ENCODE measurements around the gene SLC25A21. TPM values are rescaled to one million over a fixed set of nuclear protein-coding genes. Genes with fewer than 3 reads are reported as not detected.
"Not testable (repeated sequence)": the region's sequence is repeated elsewhere in the genome, so short reads cannot be mapped to it uniquely, and the experiment has no call there.

SLC25A21 gene
- total RNA-seq, 2 donors from 2014 or later, result not detected

- H3K4me1 Mint-ChIP-seq (ENCODE audit: low read depth), result no peaks in the 10 kb centered on the region
- no peak overlapping the region for H3K27ac Mint-ChIP-seq
Observed at GRCh38 chr14:36724162-36724561, 448.2 kb downstream of the SLC25A21 start.

GRCh38 chr14:36723530-36723929, 448.9 kb downstream of the SLC25A21 start:
- Mint-ChIP-seq H3K4me3 (no peak overlapping the region), H3K27me3 (ENCODE audit: low read depth) (no peaks in the 10 kb centered on the region), H3K36me3 (ENCODE audit: insufficient read depth in 2 of 2) (no peaks in the 10 kb centered on the region), H3K9me3 (no peaks in the 10 kb centered on the region), H3K4me1 (ENCODE audit: low read depth) (no peaks in the 10 kb centered on the region), H3K27ac (no peak overlapping the region)
- ATAC-seq (replicated peaks in 1 of 2) (no peak), DNase-seq (no peak)

More at GRCh38 chr14:36724162-36724561, 448.2 kb downstream of the SLC25A21 start:
- no peaks in the 10 kb centered on the region for H3K27me3 Mint-ChIP-seq (ENCODE audit: low read depth)
- H3K9me3 Mint-ChIP-seq, result no peaks in the 10 kb centered on the region
- DNase-seq (no peak), ATAC-seq (replicated peaks in 1 of 2) (no peak)
- no peak overlapping the region for H3K4me3 Mint-ChIP-seq
- H3K36me3 Mint-ChIP-seq (ENCODE audit: insufficient read depth in 2 of 2), result no peaks in the 10 kb centered on the region

- Mint-ChIP-seq H3K4me3 (no peak overlapping the region), H3K27me3 (ENCODE audit: low read depth) (no peaks in the 10 kb centered on the region)
Observed at GRCh38 chr14:36721877-36722276, 450.5 kb downstream of the SLC25A21 start.

DNA sequence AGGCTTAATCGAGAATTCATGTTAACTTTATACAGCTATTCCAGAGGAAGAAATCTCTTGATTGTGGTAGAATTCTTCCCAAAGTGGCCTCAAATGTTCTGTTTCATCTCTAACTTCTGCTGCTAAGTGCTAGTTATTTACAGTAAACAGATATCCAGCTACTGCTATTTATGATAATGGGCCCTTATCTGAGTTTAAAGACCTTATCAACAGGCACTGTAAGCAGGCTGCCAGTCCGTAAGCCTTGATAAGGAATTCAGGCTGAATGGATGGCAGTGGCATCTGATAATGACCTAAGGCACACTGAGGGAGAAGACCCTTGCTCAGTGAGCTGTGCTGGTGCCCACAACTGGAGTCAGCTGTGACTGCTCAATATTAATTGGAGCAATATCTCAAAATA, 451.7 kb downstream of the SLC25A21 start:
- ATAC-seq (replicated peaks in 1 of 2), result no peak
- no peaks in the 10 kb centered on the region for H3K27me3 Mint-ChIP-seq (ENCODE audit: low read depth)
- H3K4me1 Mint-ChIP-seq (ENCODE audit: low read depth), result no peaks in the 10 kb centered on the region
- H3K27ac Mint-ChIP-seq, result no peak overlapping the region
- H3K36me3 Mint-ChIP-seq (ENCODE audit: insufficient read depth in 2 of 2), result no peaks in the 10 kb centered on the region
- no peaks in the 10 kb centered on the region for H3K9me3 Mint-ChIP-seq
- no peak overlapping the region for H3K4me3 Mint-ChIP-seq
- no peak for DNase-seq

More at GRCh38 chr14:36721877-36722276, 450.5 kb downstream of the SLC25A21 start:
- Mint-ChIP-seq H3K4me1 (ENCODE audit: low read depth) (no peaks in the 10 kb centered on the region), H3K9me3 (no peaks in the 10 kb centered on the region), H3K27ac (no peak overlapping the region), H3K36me3 (ENCODE audit: insufficient read depth in 2 of 2) (no peaks in the 10 kb centered on the region)
- DNase-seq (no peak), ATAC-seq (replicated peaks in 1 of 2) (no peak)

DNA sequence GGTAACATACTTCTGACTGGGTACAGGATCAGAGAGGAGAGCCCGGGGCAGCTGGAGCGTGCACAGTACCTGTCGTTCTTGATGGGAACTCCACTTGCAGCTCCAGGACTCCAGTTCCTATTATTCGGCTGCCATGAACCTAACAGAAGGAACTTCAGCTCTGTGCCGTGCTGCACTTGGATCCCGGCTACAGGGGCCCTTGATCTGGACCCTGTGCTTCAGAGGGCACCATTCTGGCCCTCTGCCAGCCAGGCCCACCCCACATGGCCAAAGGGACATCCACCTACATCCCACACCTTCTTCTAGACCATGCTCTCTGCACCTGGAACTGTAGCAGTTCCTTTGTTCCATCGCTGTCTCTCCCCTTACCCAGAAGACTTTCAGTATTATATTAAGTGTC, 452.6 kb downstream of the SLC25A21 start:
- Mint-ChIP-seq H3K4me3 (no peak overlapping the region), H3K36me3 (ENCODE audit: insufficient read depth in 2 of 2) (no peaks in the 10 kb centered on the region), H3K9me3 (no peaks in the 10 kb centered on the region), H3K27ac (no peak overlapping the region), H3K4me1 (ENCODE audit: low read depth) (no peaks in the 10 kb centered on the region), H3K27me3 (ENCODE audit: low read depth) (no peaks in the 10 kb centered on the region)
- ATAC-seq (replicated peaks in 1 of 2) (no peak), DNase-seq (no peak)

- H3K4me1 Mint-ChIP-seq (ENCODE audit: low read depth), result no peaks in the 10 kb centered on the region
- no peak overlapping the region for H3K4me3 Mint-ChIP-seq
- H3K36me3 Mint-ChIP-seq (ENCODE audit: insufficient read depth in 2 of 2), result no peaks in the 10 kb centered on the region
- ATAC-seq (replicated peaks in 1 of 2) (no peak), DNase-seq (no peak)
- H3K27ac Mint-ChIP-seq, result no peak overlapping the region
- no peaks in the 10 kb centered on the region for H3K27me3 Mint-ChIP-seq (ENCODE audit: low read depth)
- no peaks in the 10 kb centered on the region for H3K9me3 Mint-ChIP-seq
Observed at GRCh38 chr14:36718216-36718615, 454.2 kb downstream of the SLC25A21 start.

- Mint-ChIP-seq H3K36me3 (ENCODE audit: insufficient read depth in 2 of 2) (no peaks in the 10 kb centered on the region), H3K27me3 (ENCODE audit: low read depth) (no peaks in the 10 kb centered on the region), H3K4me1 (ENCODE audit: low read depth) (no peaks in the 10 kb centered on the region), H3K27ac (no peak overlapping the region), H3K4me3 (no peak overlapping the region), H3K9me3 (no peaks in the 10 kb centered on the region)
- ATAC-seq (replicated peaks in 1 of 2) (no peak), DNase-seq (no peak)
Observed at GRCh38 chr14:36717363-36717762, 455.0 kb downstream of the SLC25A21 start.

DNA sequence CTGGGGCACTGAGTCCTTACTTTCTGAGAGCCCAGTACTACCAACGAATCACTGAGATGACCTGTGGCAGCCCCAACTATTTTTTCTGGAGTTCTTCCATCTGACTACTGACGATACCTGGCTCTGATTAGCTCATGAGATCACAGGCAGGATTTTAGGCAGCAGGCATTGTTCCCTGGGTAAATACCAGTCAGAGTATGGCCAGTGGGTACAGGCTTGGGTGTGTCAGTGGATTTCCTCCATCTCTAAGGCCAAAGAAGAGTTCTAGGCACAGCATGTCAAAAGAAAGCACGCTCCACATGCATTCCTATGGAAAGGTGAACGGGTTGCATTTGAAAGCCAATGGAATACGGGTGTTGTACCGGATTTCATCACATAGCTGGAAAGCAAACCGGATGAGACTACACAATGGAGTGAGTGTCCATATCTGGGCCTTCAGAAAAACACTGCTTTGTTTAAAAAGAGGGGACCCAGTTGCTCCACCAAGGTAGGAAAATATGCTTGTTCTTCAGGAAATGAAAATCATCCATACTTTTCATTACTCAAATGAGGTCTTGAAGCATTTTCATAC, 455.7 kb downstream of the SLC25A21 start:
- Mint-ChIP-seq H3K36me3 (ENCODE audit: insufficient read depth in 2 of 2) (no peaks in the 10 kb centered on the region), H3K4me1 (ENCODE audit: low read depth) (no peaks in the 10 kb centered on the region), H3K27ac (no peak overlapping the region), H3K27me3 (ENCODE audit: low read depth) (no peaks in the 10 kb centered on the region), H3K9me3 (no peaks in the 10 kb centered on the region), H3K4me3 (no peak overlapping the region)
- DNase-seq, result no peak
- ATAC-seq (replicated peaks in 1 of 2), result no peak

DNA sequence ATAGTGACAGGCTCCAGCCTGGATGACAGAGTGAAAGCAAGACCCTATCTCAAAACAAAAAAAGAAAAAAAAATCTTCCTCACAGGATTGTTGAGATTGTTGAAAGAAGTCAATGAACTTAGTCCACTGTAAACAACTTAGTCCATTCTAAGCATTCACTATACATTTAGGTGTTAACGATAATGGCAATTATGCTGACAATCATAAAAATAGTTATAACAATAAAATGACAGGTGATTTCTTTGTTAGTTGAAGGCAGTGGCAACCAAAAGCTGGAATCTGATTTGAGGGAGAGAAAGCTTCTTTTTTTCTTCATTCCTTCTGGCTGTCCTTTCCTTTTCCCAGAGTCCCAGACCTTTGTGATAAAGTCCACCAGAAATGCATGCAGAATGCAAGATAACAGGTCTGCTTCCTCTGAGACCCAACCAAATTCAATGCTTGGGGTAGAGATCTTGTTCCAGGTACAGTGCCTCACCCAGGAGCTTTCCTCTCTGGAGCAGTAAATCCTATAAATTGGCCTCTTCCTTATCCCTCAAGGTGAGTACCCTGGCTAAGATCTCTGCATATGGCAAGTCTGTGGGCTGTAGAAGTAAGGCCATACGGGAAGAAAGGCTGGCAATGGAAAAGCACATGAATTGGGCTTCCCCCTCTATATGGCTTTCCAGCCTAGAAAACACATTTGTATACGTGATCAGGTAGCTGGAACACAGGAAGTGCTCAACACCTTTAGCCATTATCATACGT, 458.3 kb downstream of the SLC25A21 start:
- Mint-ChIP-seq H3K36me3 (ENCODE audit: insufficient read depth in 2 of 2) (no peaks in the 10 kb centered on the region), H3K9me3 (no peaks in the 10 kb centered on the region), H3K4me3 (no peak overlapping the region), H3K27me3 (ENCODE audit: low read depth) (no peaks in the 10 kb centered on the region), H3K4me1 (ENCODE audit: low read depth) (no peaks in the 10 kb centered on the region), H3K27ac (no peak overlapping the region)
- no peak for DNase-seq
- no peak for ATAC-seq (replicated peaks in 1 of 2)

- no peak overlapping the region for H3K4me3 Mint-ChIP-seq
- H3K36me3 Mint-ChIP-seq (ENCODE audit: insufficient read depth in 2 of 2), result no peaks in the 10 kb centered on the region
- H3K4me1 Mint-ChIP-seq (ENCODE audit: low read depth), result no peaks in the 10 kb centered on the region
- ATAC-seq (replicated peaks in 1 of 2) (no peak), DNase-seq (no peak)
- H3K9me3 Mint-ChIP-seq, result no peaks in the 10 kb centered on the region
- H3K27me3 Mint-ChIP-seq (ENCODE audit: low read depth), result no peaks in the 10 kb centered on the region
- H3K27ac Mint-ChIP-seq, result no peak overlapping the region
Observed at GRCh38 chr14:36707570-36707969, 464.8 kb downstream of the SLC25A21 start.

- peaks cover 2 to 7% of the 10 kb centered on the region in 2 donors for H3K9me3 Mint-ChIP-seq
- ATAC-seq (replicated peaks in 1 of 2) (no peak), DNase-seq (no peak)
- H3K4me3 Mint-ChIP-seq, result no peak overlapping the region
- peaks cover 1 to 2% of the 10 kb centered on the region in 2 donors for H3K36me3 Mint-ChIP-seq (ENCODE audit: insufficient read depth in 2 of 2)
- no peak overlapping the region for H3K27ac Mint-ChIP-seq
- no peaks in the 10 kb centered on the region for H3K27me3 Mint-ChIP-seq (ENCODE audit: low read depth)
- no peaks in the 10 kb centered on the region for H3K4me1 Mint-ChIP-seq (ENCODE audit: low read depth)
Observed at GRCh38 chr14:36702474-36702873, 469.9 kb downstream of the SLC25A21 start.

DNA sequence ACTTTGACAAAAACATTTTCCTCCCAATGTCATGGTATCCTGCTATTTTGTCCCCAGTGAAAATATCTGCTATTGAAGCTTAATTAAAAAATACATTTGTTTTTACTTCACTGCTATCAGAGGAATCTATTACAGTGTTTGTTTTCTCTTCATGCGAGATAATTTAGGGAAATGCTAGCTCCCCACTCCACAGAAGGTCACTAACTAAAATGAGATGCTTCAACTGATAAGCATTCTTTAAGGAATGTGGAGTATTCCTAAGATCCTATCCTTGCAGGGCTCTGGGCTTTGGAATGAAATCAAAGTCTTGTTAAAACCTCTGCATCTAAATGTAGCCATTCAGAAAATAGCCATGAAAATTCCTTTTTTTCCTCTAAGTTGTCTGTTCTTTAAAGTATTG, 471.3 kb downstream of the SLC25A21 start:
- H3K27me3 Mint-ChIP-seq (ENCODE audit: low read depth), result no peaks in the 10 kb centered on the region
- H3K4me1 Mint-ChIP-seq (ENCODE audit: low read depth), result no peaks in the 10 kb centered on the region
- H3K9me3 Mint-ChIP-seq, result peaks cover 6 to 13% of the 10 kb centered on the region in 2 donors

DNA sequence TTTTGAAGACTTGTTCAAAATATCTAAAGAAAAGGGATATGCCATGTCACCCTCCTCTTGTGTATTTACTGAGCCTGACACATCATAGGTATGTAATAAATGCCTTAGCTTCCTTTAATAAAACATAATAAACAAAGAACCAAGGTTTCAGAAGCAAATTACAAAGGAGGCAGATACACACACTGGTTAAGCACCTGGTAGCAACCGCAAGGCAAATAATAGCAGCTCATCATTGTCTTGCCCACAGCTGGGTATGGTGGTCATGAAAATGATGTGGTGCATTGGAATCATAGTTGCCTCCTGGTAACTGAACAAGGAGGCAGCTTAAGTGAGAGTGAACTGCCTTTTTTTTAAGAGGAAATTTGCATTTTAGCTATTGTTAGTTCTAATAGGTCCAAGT, 471.8 kb downstream of the SLC25A21 start:
- Mint-ChIP-seq H3K27me3 (ENCODE audit: low read depth) (no peaks in the 10 kb centered on the region), H3K36me3 (ENCODE audit: insufficient read depth in 2 of 2) (peaks cover 1 to 2% of the 10 kb centered on the region in 2 donors), H3K4me1 (ENCODE audit: low read depth) (no peaks in the 10 kb centered on the region), H3K27ac (no peak overlapping the region), H3K9me3 (peaks cover 6 to 13% of the 10 kb centered on the region in 2 donors), H3K4me3 (no peak overlapping the region)
- no peak for ATAC-seq (replicated peaks in 1 of 2)
- DNase-seq, result no peak

More for the DNA sequence above, 471.3 kb downstream of the SLC25A21 start:
- H3K36me3 Mint-ChIP-seq (ENCODE audit: insufficient read depth in 2 of 2), result peaks cover 1 to 2% of the 10 kb centered on the region in 2 donors
- no peak for DNase-seq
- H3K27ac Mint-ChIP-seq, result no peak overlapping the region
- H3K4me3 Mint-ChIP-seq, result no peak overlapping the region
- ATAC-seq (replicated peaks in 1 of 2), result no peak

DNA sequence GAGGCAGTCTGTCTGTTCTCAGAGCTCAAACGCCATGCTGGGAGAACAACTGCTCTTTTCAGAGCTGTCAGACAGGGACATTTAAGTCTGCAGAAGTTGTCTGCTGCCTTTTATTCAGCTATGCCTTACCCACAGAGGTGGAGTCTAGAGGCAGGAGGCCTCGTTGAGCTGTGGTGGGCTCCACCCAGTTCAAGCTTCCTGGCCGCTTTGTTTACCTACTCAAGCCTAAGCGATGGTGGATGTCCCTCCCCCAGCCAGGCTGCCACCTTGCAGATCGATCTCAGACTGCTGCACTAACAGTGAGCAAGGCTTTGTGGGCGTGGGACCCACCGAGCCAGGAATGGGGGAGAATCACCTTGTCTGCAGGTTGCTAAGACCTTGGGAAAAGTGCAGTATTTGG, 473.0 kb downstream of the SLC25A21 start:
- ATAC-seq (replicated peaks in 1 of 2); H3K4me3 Mint-ChIP-seq; DNase-seq; H3K27me3 Mint-ChIP-seq (ENCODE audit: low read depth); H3K36me3 Mint-ChIP-seq (ENCODE audit: insufficient read depth in 2 of 2); H3K27ac Mint-ChIP-seq; H3K4me1 Mint-ChIP-seq (ENCODE audit: low read depth): not testable (repeated sequence)
- H3K9me3 Mint-ChIP-seq, result peaks cover 6 to 13% of the 10 kb centered on the region in 2 donors
